WERI-Rb-1 (cell line): ENCODE data around the gene PTPRN2.
"Not testable (repeated sequence)": the region's sequence is repeated elsewhere in the genome, so short reads cannot be mapped to it uniquely, and the experiment has no call there.

Experiments
- DNase-seq: peaks from one replicate; pipeline ENCODE4 v3.0.0-alpha.2; 2020
- H3K27ac ChIP-seq: fragments of 250-450 bp; sonication (Bioruptor Pico); 2 replicates; pipeline ENCODE4 v1.5.1; 2020; ENCODE audit warnings: mild to moderate bottlenecking, moderate library complexity
- H3K27me3 ChIP-seq: fragments of 250-450 bp; sonication (Bioruptor Pico); 2 replicates; pipeline ENCODE4 v1.5.1; 2021; ENCODE audit warnings: mild to moderate bottlenecking, low read depth, moderate library complexity; ENCODE audit not compliant: insufficient read depth, severe bottlenecking
- H3K36me3 ChIP-seq: fragments of 250-450 bp; sonication (Bioruptor Pico); 2 replicates; pipeline ENCODE4 v1.5.1; 2020; ENCODE audit warnings: mild to moderate bottlenecking, moderate library complexity
- H3K4me3 ChIP-seq: 2 replicates; pipeline ENCODE4 v1.5.1; 2011; ENCODE audit warnings: low read depth, mild to moderate bottlenecking, control low read depth, low read length
- H3K9me3 ChIP-seq: fragments of 250-450 bp; sonication (Bioruptor Pico); 2 replicates; pipeline ENCODE4 v1.5.1; 2021; ENCODE audit warnings: mild to moderate bottlenecking, moderate library complexity; ENCODE audit not compliant: severe bottlenecking
- TF ChIP-seq, protein P1 (sequence below): IDR thresholded peaks from 2 replicates; pipeline ENCODE4 v1.5.1; 2011; ENCODE audit warnings: low read depth, mild to moderate bottlenecking, control low read depth, inconsistent platforms, low read length

Gene PTPRN2

GRCh38 chr7:158428837-158429753 is 158.5 kb downstream of the PTPRN2 start:
- Histone ChIP-seq H3K27me3 (no peaks in the 10 kb centered on the region), H3K36me3 (no peaks in the 10 kb centered on the region), H3K27ac (no peak overlapping the region), H3K9me3 (no peaks in the 10 kb centered on the region), H3K4me3 (no peak overlapping the region)
- peak; percentile 4 for DNase-seq
- TF ChIP-seq, protein P1, sequence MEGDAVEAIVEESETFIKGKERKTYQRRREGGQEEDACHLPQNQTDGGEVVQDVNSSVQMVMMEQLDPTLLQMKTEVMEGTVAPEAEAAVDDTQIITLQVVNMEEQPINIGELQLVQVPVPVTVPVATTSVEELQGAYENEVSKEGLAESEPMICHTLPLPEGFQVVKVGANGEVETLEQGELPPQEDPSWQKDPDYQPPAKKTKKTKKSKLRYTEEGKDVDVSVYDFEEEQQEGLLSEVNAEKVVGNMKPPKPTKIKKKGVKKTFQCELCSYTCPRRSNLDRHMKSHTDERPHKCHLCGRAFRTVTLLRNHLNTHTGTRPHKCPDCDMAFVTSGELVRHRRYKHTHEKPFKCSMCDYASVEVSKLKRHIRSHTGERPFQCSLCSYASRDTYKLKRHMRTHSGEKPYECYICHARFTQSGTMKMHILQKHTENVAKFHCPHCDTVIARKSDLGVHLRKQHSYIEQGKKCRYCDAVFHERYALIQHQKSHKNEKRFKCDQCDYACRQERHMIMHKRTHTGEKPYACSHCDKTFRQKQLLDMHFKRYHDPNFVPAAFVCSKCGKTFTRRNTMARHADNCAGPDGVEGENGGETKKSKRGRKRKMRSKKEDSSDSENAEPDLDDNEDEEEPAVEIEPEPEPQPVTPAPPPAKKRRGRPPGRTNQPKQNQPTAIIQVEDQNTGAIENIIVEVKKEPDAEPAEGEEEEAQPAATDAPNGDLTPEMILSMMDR = no peak

- TF ChIP-seq, protein P1 = no peak
- no peak overlapping the region for H3K4me3 ChIP-seq
- no peaks in the 10 kb centered on the region for H3K36me3 ChIP-seq
- peak; percentile 3 for DNase-seq
- H3K27me3 ChIP-seq = no peaks in the 10 kb centered on the region
- no peaks in the 10 kb centered on the region for H3K9me3 ChIP-seq
- H3K27ac ChIP-seq = no peak overlapping the region
Measured at GRCh38 chr7:158428131-158428836, 159.3 kb downstream of the PTPRN2 start.

GRCh38 chr7:158425676-158426075 is 161.9 kb downstream of the PTPRN2 start:
- H3K27me3 ChIP-seq, H3K27ac ChIP-seq, H3K4me3 ChIP-seq, H3K36me3 ChIP-seq, H3K9me3 ChIP-seq: not testable (repeated sequence)
- peak; percentile 1 for DNase-seq

GRCh38 chr7:158424531-158424930 is 163.1 kb downstream of the PTPRN2 start:
- DNase-seq = peak; percentile 3
- TF ChIP-seq, protein P1 = no peak
- Histone ChIP-seq H3K27me3 (no peaks in the 10 kb centered on the region), H3K27ac (no peak overlapping the region), H3K4me3 (no peak overlapping the region), H3K9me3 (no peaks in the 10 kb centered on the region), H3K36me3 (no peaks in the 10 kb centered on the region)

GRCh38 chr7:158424011-158424410 is 163.6 kb downstream of the PTPRN2 start:
- TF ChIP-seq, protein P1 = no peak
- Histone ChIP-seq H3K27ac (no peak overlapping the region), H3K9me3 (peaks cover 1% of the 10 kb centered on the region), H3K27me3 (no peaks in the 10 kb centered on the region), H3K4me3 (no peak overlapping the region), H3K36me3 (no peaks in the 10 kb centered on the region)
- peak; percentile 3 for DNase-seq

GRCh38 chr7:158422887-158423560 is 164.6 kb downstream of the PTPRN2 start:
- H3K9me3 ChIP-seq = peaks cover 5% of the 10 kb centered on the region
- H3K4me3 ChIP-seq = no peak overlapping the region
- no peaks in the 10 kb centered on the region for H3K36me3 ChIP-seq
- DNase-seq = no peak
- TF ChIP-seq, protein P1 = no peak
- H3K27ac ChIP-seq = no peak overlapping the region
- no peaks in the 10 kb centered on the region for H3K27me3 ChIP-seq
